ENCODE measurements around the gene MSI2.

The MSI2 gene

DNA sequence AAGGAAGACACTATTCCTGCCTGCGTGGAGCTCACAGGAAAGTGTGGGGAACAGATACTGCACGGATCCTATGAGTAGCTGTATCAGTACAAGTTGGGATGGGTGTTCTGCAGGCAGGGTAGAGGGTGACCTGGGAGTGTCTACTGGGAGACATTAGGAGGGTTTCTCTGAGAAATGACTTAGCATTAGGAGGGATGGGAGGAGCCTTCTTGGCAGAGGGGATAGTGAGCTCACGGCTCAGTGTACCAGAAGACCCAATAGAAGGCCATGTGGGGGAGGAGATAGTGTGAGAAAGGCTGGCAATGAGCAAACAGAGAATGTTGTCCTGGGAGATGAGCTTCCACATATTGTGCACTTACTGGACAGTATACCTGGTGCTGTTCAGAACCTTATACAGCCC lies 109.1 kb downstream of the MSI2 start:
- H3K27me3 ChIP-seq (ENCODE audit: insufficient read depth, low read length): no peaks in the 10 kb centered on the region
- no peaks in the 10 kb centered on the region for H3F3A ChIP-seq (ENCODE audit: insufficient read depth, low read length)
- TF ChIP-seq, protein P1, sequence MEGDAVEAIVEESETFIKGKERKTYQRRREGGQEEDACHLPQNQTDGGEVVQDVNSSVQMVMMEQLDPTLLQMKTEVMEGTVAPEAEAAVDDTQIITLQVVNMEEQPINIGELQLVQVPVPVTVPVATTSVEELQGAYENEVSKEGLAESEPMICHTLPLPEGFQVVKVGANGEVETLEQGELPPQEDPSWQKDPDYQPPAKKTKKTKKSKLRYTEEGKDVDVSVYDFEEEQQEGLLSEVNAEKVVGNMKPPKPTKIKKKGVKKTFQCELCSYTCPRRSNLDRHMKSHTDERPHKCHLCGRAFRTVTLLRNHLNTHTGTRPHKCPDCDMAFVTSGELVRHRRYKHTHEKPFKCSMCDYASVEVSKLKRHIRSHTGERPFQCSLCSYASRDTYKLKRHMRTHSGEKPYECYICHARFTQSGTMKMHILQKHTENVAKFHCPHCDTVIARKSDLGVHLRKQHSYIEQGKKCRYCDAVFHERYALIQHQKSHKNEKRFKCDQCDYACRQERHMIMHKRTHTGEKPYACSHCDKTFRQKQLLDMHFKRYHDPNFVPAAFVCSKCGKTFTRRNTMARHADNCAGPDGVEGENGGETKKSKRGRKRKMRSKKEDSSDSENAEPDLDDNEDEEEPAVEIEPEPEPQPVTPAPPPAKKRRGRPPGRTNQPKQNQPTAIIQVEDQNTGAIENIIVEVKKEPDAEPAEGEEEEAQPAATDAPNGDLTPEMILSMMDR (IDR thresholded peaks at IDR 0.05; ENCODE audit: low read length): no peak
- no peak for TF ChIP-seq EZH2 (IDR thresholded peaks at IDR 0.05; ENCODE audit: borderline replicate concordance, low read length)
- peak overlapping the region; percentile 13 for H3K4me3 ChIP-seq (ENCODE audit: low read depth, low read length, poor library complexity, severe bottlenecking)
- H4K20me1 ChIP-seq (ENCODE audit: insufficient read depth, low read length): no peaks in the 10 kb centered on the region
- no peaks in the 10 kb centered on the region for H3K9me2 ChIP-seq (ENCODE audit: low read depth, low read length)
- peak overlapping the region; percentile 59 for H3K4me2 ChIP-seq (ENCODE audit: low read length)
- peaks cover 47% of the 10 kb centered on the region for H3K79me2 ChIP-seq (ENCODE audit: insufficient read depth, low read length)
- peak overlapping the region; percentile 89 for H3K27ac ChIP-seq (ENCODE audit: low read depth, low read length, poor library complexity, severe bottlenecking)
- peak overlapping the region; percentile 49; the same call in 1 of the 2 replicates for H3K9ac ChIP-seq (ENCODE audit: low read length)
- no peak overlapping the region for H2AFZ ChIP-seq (ENCODE audit: low read length)
- peaks cover 9% of the 10 kb centered on the region; the same call in 1 of the 2 replicates for H3K36me3 ChIP-seq (ENCODE audit: insufficient read depth, low read length)
- no peaks in the 10 kb centered on the region for H3K9me3 ChIP-seq (ENCODE audit: low read length)
- H3K4me1 ChIP-seq (ENCODE audit: insufficient read depth, low read length, severe bottlenecking): peaks cover 78% of the 10 kb centered on the region

DNA sequence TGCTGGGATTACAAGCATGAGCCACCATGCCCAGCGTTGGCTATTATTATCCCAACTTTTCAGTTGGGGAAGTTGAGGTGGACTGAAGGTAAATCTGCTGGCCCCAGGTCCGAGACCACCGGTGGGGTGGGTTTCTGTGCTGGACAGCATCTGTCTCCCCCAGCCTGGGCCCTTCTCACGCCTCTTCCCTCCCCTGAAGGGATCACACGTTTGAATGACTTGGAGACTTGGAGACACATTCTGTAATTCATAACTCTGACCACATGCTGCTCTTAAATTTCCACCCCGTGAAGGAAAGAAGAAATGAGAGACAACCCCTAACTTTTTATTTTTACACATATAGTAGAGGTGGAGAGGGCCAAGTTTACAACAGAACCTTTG lies 109.8 kb downstream of the MSI2 start:
- peaks cover 76% of the 10 kb centered on the region for H3K4me1 ChIP-seq (ENCODE audit: insufficient read depth, low read length, severe bottlenecking)
- no peaks in the 10 kb centered on the region for H3K9me2 ChIP-seq (ENCODE audit: low read depth, low read length)
- TF ChIP-seq, protein P1 (IDR thresholded peaks at IDR 0.05; ENCODE audit: low read length): no peak
- no peak for TF ChIP-seq EZH2 (IDR thresholded peaks at IDR 0.05; ENCODE audit: borderline replicate concordance, low read length)
- peak overlapping the region; percentile 59 for H3K4me2 ChIP-seq (ENCODE audit: low read length)
- H3K9ac ChIP-seq (ENCODE audit: low read length): peak overlapping the region; percentile 49
- peak overlapping the region; percentile 89 for H3K27ac ChIP-seq (ENCODE audit: low read depth, low read length, poor library complexity, severe bottlenecking)
- H3K4me3 ChIP-seq (ENCODE audit: low read depth, low read length, poor library complexity, severe bottlenecking): peak overlapping the region; percentile 42
- H2AFZ ChIP-seq (ENCODE audit: low read length): no peak overlapping the region
- no peaks in the 10 kb centered on the region for H3K9me3 ChIP-seq (ENCODE audit: low read length)
- H3K27me3 ChIP-seq (ENCODE audit: insufficient read depth, low read length): no peaks in the 10 kb centered on the region
- peaks cover 9% of the 10 kb centered on the region; the same call in 1 of the 2 replicates for H3K36me3 ChIP-seq (ENCODE audit: insufficient read depth, low read length)
- H3F3A ChIP-seq (ENCODE audit: insufficient read depth, low read length): no peaks in the 10 kb centered on the region
- peaks cover 45% of the 10 kb centered on the region for H3K79me2 ChIP-seq (ENCODE audit: insufficient read depth, low read length)
- no peaks in the 10 kb centered on the region for H4K20me1 ChIP-seq (ENCODE audit: insufficient read depth, low read length)

DNA sequence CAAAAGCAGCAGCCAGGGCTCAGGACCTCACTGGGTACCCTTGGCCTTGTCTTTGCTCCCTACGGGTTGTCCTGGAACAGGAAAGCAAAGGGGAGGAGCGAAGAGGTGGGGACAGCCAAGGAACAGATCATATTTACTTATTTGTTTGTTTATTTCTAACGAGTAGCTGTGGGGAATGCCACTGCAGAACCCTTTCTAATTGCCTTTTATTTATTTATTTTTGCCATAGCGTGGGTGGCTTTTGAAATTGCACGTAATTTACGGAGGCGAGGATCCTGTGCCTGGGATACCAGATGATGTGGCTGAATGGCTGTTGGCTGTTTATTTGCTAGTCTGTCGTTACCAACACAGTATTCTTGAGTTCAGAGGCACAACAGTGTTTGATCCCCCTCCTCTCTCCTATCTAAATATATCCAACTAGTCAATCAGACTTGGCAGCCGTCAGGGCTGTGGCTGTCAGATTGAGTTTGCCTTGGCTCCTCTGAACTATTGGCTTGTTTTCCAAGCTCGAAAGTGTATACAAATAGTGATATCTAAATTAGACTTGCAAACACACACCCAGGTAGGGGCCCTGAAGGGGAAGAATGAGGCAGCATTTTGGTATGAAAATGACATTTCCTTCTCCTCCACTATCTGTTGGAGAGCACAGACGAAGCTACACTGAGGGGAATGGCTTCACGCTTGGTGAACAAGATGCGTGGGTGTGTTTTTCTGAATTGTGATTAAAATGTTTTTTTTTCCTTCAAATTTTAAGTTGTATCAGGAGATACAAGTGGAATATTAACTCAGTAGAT lies 110.4 kb downstream of the MSI2 start:
- Histone ChIP-seq H3K9me3 (ENCODE audit: low read length) (no peaks in the 10 kb centered on the region), H3K9me2 (ENCODE audit: low read depth, low read length) (no peaks in the 10 kb centered on the region), H3K27ac (ENCODE audit: low read depth, low read length, poor library complexity, severe bottlenecking) (peak overlapping the region; percentile 89), H3F3A (ENCODE audit: insufficient read depth, low read length) (no peaks in the 10 kb centered on the region), H3K4me1 (ENCODE audit: insufficient read depth, low read length, severe bottlenecking) (peaks cover 76% of the 10 kb centered on the region), H3K9ac (ENCODE audit: low read length) (peak overlapping the region; percentile 49), H3K27me3 (ENCODE audit: insufficient read depth, low read length) (no peaks in the 10 kb centered on the region), H4K20me1 (ENCODE audit: insufficient read depth, low read length) (no peaks in the 10 kb centered on the region), H2AFZ (ENCODE audit: low read length) (no peak overlapping the region), H3K36me3 (ENCODE audit: insufficient read depth, low read length) (peaks cover 6% of the 10 kb centered on the region; the same call in 1 of the 2 replicates), H3K4me2 (ENCODE audit: low read length) (peak overlapping the region; percentile 59), H3K4me3 (ENCODE audit: low read depth, low read length, poor library complexity, severe bottlenecking) (peak overlapping the region; percentile 42), H3K79me2 (ENCODE audit: insufficient read depth, low read length) (peaks cover 45% of the 10 kb centered on the region)
- TF ChIP-seq, protein P1 (IDR thresholded peaks at IDR 0.05; ENCODE audit: low read length): no peak
- TF ChIP-seq EZH2 (IDR thresholded peaks at IDR 0.05; ENCODE audit: borderline replicate concordance, low read length): no peak
